Neural cell (in vitro differentiated cells): Measurements from ENCODE around the gene KRT33A. TPM values are rescaled to one million over a fixed set of nuclear protein-coding genes. Genes with fewer than 3 reads are reported as not detected.

Experiments used
- H2AFZ ChIP-seq: fragments of 200-600, 300-800 bp; sonication (generic), shearing (Covaris generic); 2 replicates; pipeline ENCODE4 v1.6.0; 2014; ENCODE audit warnings: low read depth, mild to moderate bottlenecking, antibody characterized with exemption, low read length, moderate library complexity
- H3F3A ChIP-seq: fragments of 200-600 bp; shearing (Covaris generic); 2 replicates; pipeline ENCODE4 v1.6.1; 2016; ENCODE audit warnings: mild to moderate bottlenecking, moderate library complexity, mixed read lengths, antibody characterized with exemption, low read length; ENCODE audit not compliant: insufficient read depth, poor library complexity, severe bottlenecking
- H3K27ac ChIP-seq: fragments of 200-600, 300-800 bp; sonication (generic), shearing (Covaris generic); 2 replicates; pipeline ENCODE4 v1.5.1; 2014; ENCODE audit warnings: mild to moderate bottlenecking, low read length, moderate library complexity
- H3K27me3 ChIP-seq: fragments of 300-800, 200-600 bp; sonication (generic), shearing (Covaris generic); 2 replicates; pipeline ENCODE4 v1.6.0; 2014; ENCODE audit warnings: mild to moderate bottlenecking, low read depth, low read length, moderate library complexity; ENCODE audit not compliant: insufficient read depth
- H3K36me3 ChIP-seq: fragments of 300-800, 200-600 bp; sonication (generic), shearing (Covaris generic); 2 replicates; pipeline ENCODE4 v1.5.1; 2014; ENCODE audit warnings: mild to moderate bottlenecking, antibody characterized with exemption, low read length, moderate library complexity; ENCODE audit not compliant: insufficient read depth
- H3K4me2 ChIP-seq: fragments of 300-800, 200-600 bp; sonication (generic), shearing (Covaris generic); 2 replicates; pipeline ENCODE4 v1.6.0; 2014; ENCODE audit warnings: mild to moderate bottlenecking, low read length
- H3K4me3 ChIP-seq: fragments of 300-800, 200-600 bp; sonication (generic), shearing (Covaris generic); 2 replicates; pipeline ENCODE4 v1.5.1; 2014; ENCODE audit warnings: mild to moderate bottlenecking, low read length, moderate library complexity
- H3K79me2 ChIP-seq: fragments of 200-600 bp; shearing (Covaris generic); replicated peaks from 2 replicates; pipeline ENCODE4 v1.6.0; 2014; ENCODE audit warnings: mild to moderate bottlenecking, low read length, moderate library complexity; ENCODE audit not compliant: insufficient read depth
- H3K9ac ChIP-seq: fragments of 300-800, 200-600 bp; sonication (generic), shearing (Covaris generic); 2 replicates; pipeline ENCODE4 v1.6.1; 2016; ENCODE audit warnings: mild to moderate bottlenecking, low read length, mixed read lengths
- H3K9me2 ChIP-seq: fragments of 200-600 bp; shearing (Covaris generic); 2 replicates; pipeline ENCODE4 v1.6.1; 2016; ENCODE audit warnings: mild to moderate bottlenecking, low read length, mixed read lengths; ENCODE audit not compliant: insufficient read depth
- H3K9me3 ChIP-seq: fragments of 200-600, 300-800 bp; sonication (generic), shearing (Covaris generic); 2 replicates; pipeline ENCODE4 v1.6.1; 2016; ENCODE audit warnings: mild to moderate bottlenecking, mixed run types, low read length, moderate library complexity, mixed read lengths
- H4K20me1 ChIP-seq: fragments of 200-600 bp; shearing (Covaris generic); 2 replicates; pipeline ENCODE4 v1.6.1; 2016; ENCODE audit warnings: mild to moderate bottlenecking, mixed run types; ENCODE audit not compliant: insufficient read depth
- CTCF ChIP-seq: fragments of 450-650 bp; IDR thresholded peaks from 2 replicates; pipeline ENCODE4 v1.5.1; 2014; ENCODE audit warnings: antibody characterized with exemption, mild to moderate bottlenecking, moderate library complexity; ENCODE audit not compliant: poor library complexity, severe bottlenecking
- EP300 ChIP-seq: fragments of 450-650 bp; conservative IDR thresholded peaks from 2 replicates; pipeline ENCODE4 v1.6.1; 2014; ENCODE audit warnings: antibody characterized with exemption, mild to moderate bottlenecking, moderate library complexity; ENCODE audit not compliant: poor library complexity, severe bottlenecking
- EZH2 ChIP-seq: fragments of 200-600, 300-800 bp; shearing (Covaris generic), sonication (generic); IDR thresholded peaks from 2 replicates; pipeline ENCODE4 v1.6.1; 2014; ENCODE audit warnings: antibody characterized with exemption, low read length, borderline replicate concordance, mild to moderate bottlenecking; ENCODE audit not compliant: insufficient read depth, poor library complexity, severe bottlenecking
- MXI1 ChIP-seq: fragments of 450-650 bp; conservative IDR thresholded peaks from 2 replicates; pipeline ENCODE4 v1.6.1; 2014; ENCODE audit warnings: antibody characterized with exemption, mild to moderate bottlenecking; ENCODE audit not compliant: poor library complexity, severe bottlenecking
- POLR2AphosphoS5 ChIP-seq: IDR thresholded peaks from 2 replicates; pipeline ENCODE4 v1.6.1; 2012
- RAD21 ChIP-seq: fragments of 450-650 bp; conservative IDR thresholded peaks from 2 replicates; pipeline ENCODE4 v1.6.1; 2014; ENCODE audit warnings: antibody characterized with exemption, mild to moderate bottlenecking, moderate library complexity
- SMC3 ChIP-seq: fragments of 450-650 bp; conservative IDR thresholded peaks from 2 replicates; pipeline ENCODE4 v1.6.1; 2014; ENCODE audit warnings: antibody characterized with exemption, mild to moderate bottlenecking, moderate library complexity; ENCODE audit not compliant: poor library complexity
- TAF1 ChIP-seq: IDR thresholded peaks from 2 replicates; pipeline ENCODE4 v1.6.1; 2012; ENCODE audit warnings: low read depth
- polyA plus RNA-seq: library from polyadenylated mRNA; depleted of rRNA; stranded (reverse); fragments of >200 nt; gene quantifications from 2 replicates; pipeline ENCODE4 v1.2.3, GENCODE V29; 2014
- TF ChIP-seq, protein P1 (sequence below): IDR thresholded peaks from 2 replicates; pipeline ENCODE4 v1.6.1; 2012; ENCODE audit warnings: borderline replicate concordance

Gene KRT33A
- polyA plus RNA-seq, 1 donor from 2014 or later = not detected

GRCh38 chr17:41301204-41301790 lies 49.3 kb downstream of the KRT33A start:
- Histone ChIP-seq H3K9me2 (no peaks in the 10 kb centered on the region), H3K27ac (no peak overlapping the region)

GRCh38 chr17:41298458-41299135 lies 52.0 kb downstream of the KRT33A start:
- no peaks in the 10 kb centered on the region for H3K27me3 ChIP-seq
- H3K4me3 ChIP-seq = no peak overlapping the region
- TF ChIP-seq RAD21 = no peak
- TF ChIP-seq, protein P1, sequence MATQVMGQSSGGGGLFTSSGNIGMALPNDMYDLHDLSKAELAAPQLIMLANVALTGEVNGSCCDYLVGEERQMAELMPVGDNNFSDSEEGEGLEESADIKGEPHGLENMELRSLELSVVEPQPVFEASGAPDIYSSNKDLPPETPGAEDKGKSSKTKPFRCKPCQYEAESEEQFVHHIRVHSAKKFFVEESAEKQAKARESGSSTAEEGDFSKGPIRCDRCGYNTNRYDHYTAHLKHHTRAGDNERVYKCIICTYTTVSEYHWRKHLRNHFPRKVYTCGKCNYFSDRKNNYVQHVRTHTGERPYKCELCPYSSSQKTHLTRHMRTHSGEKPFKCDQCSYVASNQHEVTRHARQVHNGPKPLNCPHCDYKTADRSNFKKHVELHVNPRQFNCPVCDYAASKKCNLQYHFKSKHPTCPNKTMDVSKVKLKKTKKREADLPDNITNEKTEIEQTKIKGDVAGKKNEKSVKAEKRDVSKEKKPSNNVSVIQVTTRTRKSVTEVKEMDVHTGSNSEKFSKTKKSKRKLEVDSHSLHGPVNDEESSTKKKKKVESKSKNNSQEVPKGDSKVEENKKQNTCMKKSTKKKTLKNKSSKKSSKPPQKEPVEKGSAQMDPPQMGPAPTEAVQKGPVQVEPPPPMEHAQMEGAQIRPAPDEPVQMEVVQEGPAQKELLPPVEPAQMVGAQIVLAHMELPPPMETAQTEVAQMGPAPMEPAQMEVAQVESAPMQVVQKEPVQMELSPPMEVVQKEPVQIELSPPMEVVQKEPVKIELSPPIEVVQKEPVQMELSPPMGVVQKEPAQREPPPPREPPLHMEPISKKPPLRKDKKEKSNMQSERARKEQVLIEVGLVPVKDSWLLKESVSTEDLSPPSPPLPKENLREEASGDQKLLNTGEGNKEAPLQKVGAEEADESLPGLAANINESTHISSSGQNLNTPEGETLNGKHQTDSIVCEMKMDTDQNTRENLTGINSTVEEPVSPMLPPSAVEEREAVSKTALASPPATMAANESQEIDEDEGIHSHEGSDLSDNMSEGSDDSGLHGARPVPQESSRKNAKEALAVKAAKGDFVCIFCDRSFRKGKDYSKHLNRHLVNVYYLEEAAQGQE = no peak
- no peak for TF ChIP-seq TAF1
- TF ChIP-seq POLR2AphosphoS5 = no peak
- no peak for TF ChIP-seq CTCF
- no peak for TF ChIP-seq EP300
- no peak for TF ChIP-seq MXI1

More at GRCh38 chr17:41301204-41301790, 49.3 kb downstream of the KRT33A start:
- Histone ChIP-seq H3K9ac (no peak overlapping the region), H3K36me3 (no peaks in the 10 kb centered on the region), H2AFZ (no peak overlapping the region), H3K27me3 (no peaks in the 10 kb centered on the region), H3F3A (no peaks in the 10 kb centered on the region), H3K79me2 (no peaks in the 10 kb centered on the region), H3K4me2 (no peak overlapping the region), H3K9me3 (no peaks in the 10 kb centered on the region), H4K20me1 (no peaks in the 10 kb centered on the region), H3K4me3 (no peak overlapping the region)
- TF ChIP-seq POLR2AphosphoS5 (no peak), SMC3 (no peak), TAF1 (no peak), CTCF (no peak), EP300 (no peak), EZH2 (no peak), MXI1 (no peak), RAD21 (no peak)
- TF ChIP-seq, protein P1 = no peak

More at GRCh38 chr17:41298458-41299135, 52.0 kb downstream of the KRT33A start:
- Histone ChIP-seq H3K36me3 (no peaks in the 10 kb centered on the region), H3K79me2 (no peaks in the 10 kb centered on the region), H3K27ac (no peak overlapping the region), H3K4me2 (no peak overlapping the region), H3K9me3 (no peaks in the 10 kb centered on the region), H2AFZ (no peak overlapping the region), H4K20me1 (no peaks in the 10 kb centered on the region), H3K9me2 (no peaks in the 10 kb centered on the region), H3F3A (no peaks in the 10 kb centered on the region), H3K9ac (no peak overlapping the region)
